GM12878 (cell line): Measurements from ENCODE around the gene FAM170B. TPM values are rescaled to one million over a fixed set of nuclear protein-coding genes. Genes with fewer than 3 reads are reported as not detected.

Experiments used
- ATAC-seq: fragments of 200-7000 bp; cut with Tn5 transposase; 3 replicates; pipeline ENCODE4 v1.9.1; 2020; ENCODE audit warnings: mild to moderate bottlenecking, moderate library complexity
- BruUV-seq: library from RNA; stranded (reverse); fragments of 400-500 nt; replicated peaks from 2 replicates; lab custom pipeline; 2021; lab: Mats Ljungman, UMichigan
- CTCF ChIA-PET: fragments of 300-600 bp; sonication (Branson Sonifier 250); formaldehyde crosslinking; extraction: SDS; loops from one replicate; lab custom pipeline; 2021; ENCODE audit warnings: inconsistent platforms; lab: Yijun Ruan, JAX
- POLR2A ChIA-PET: fragments of 350-600 bp; formaldehyde crosslinking; extraction: SDS; loops from one replicate; lab custom pipeline; 2021; ENCODE audit warnings: inconsistent platforms; lab: Charles Lee
- RAD21 ChIA-PET: fragments of 300-600 bp; sonication (Branson Sonifier 250); formaldehyde crosslinking; loops from one replicate; lab custom pipeline; 2023; ENCODE audit warnings: antibody characterized with exemption; ENCODE audit not compliant: unreplicated experiment; lab: Charles Lee
- SMC1A ChIA-PET: fragments of 300-600 bp; sonication (Branson Sonifier 250); formaldehyde crosslinking; loops from one replicate; lab custom pipeline; 2023; ENCODE audit not compliant: unreplicated experiment, uncharacterized antibody; lab: Charles Lee
- DNase-seq: peaks from one replicate; pipeline ENCODE4 v3.0.0-alpha.2; 2011; ENCODE audit warnings: low read depth, low spot score
- FAIRE-seq: peaks from 3 replicates; lab custom pipeline; 2011; peaks lifted over from hg19 to GRCh38; lab: Jason Lieb, UNC
- H2AFZ ChIP-seq: 2 replicates; pipeline ENCODE4 v1.6.0; 2011; ENCODE audit warnings: low read depth, low read length, control low read depth; ENCODE audit not compliant: control insufficient read depth
- H3K27ac ChIP-seq: 2 replicates; pipeline ENCODE4 v1.5.1; 2011; ENCODE audit warnings: control low read depth; ENCODE audit not compliant: control insufficient read depth, insufficient read depth
- H3K27me3 ChIP-seq, 2 experiments: replicated peaks in 1 of 2; 2 replicates each; pipeline versions ENCODE4 v1.6.0 to v1.6.1; 2011; ENCODE audit warnings: low read length in 1 of 2; ENCODE audit not compliant: control insufficient read depth in 2 of 2, insufficient read depth in 2 of 2
- H3K36me3 ChIP-seq, 2 experiments: 2 replicates each; pipeline ENCODE4 v1.5.1; 2011; ENCODE audit warnings: low read length in 1 of 2; ENCODE audit not compliant: control insufficient read depth in 2 of 2, insufficient read depth in 2 of 2
- H3K4me1 ChIP-seq: 2 replicates; pipeline ENCODE4 v1.6.1; 2011; ENCODE audit warnings: mild to moderate bottlenecking, low read length, moderate library complexity, mixed read lengths; ENCODE audit not compliant: control insufficient read depth, insufficient read depth
- H3K4me2 ChIP-seq: 2 replicates; pipeline ENCODE4 v1.6.0; 2011; ENCODE audit warnings: control low read depth; ENCODE audit not compliant: control insufficient read depth, insufficient read depth
- H3K4me3 ChIP-seq: fragments of 200-600 bp; sonication (generic); 2 replicates; pipeline ENCODE4 v1.5.1; 2016
- H3K79me2 ChIP-seq: 2 replicates; pipeline ENCODE4 v1.6.0; 2011; ENCODE audit warnings: low read length; ENCODE audit not compliant: control insufficient read depth, insufficient read depth
- H3K9ac ChIP-seq: 2 replicates; pipeline ENCODE4 v1.8.0; 2011; ENCODE audit warnings: low read length, control low read depth, mixed read lengths; ENCODE audit not compliant: control insufficient read depth, insufficient read depth
- H3K9me3 ChIP-seq: replicated peaks from 3 replicates; pipeline ENCODE4 v1.5.1; 2011; ENCODE audit warnings: mild to moderate bottlenecking, low read length; ENCODE audit not compliant: control insufficient read depth, insufficient read depth
- H4K20me1 ChIP-seq: 2 replicates; pipeline ENCODE4 v1.6.0; 2011; ENCODE audit not compliant: control insufficient read depth, insufficient read depth
- CEBPZ ChIP-seq: fragments of 150-350 bp; IDR thresholded peaks from 2 replicates; pipeline ENCODE4 v1.6.1; 2016; ENCODE audit warnings: low read depth, low read length
- NBN ChIP-seq: fragments of 450-650 bp; IDR thresholded peaks from 2 replicates; pipeline ENCODE4 v1.6.1; 2016
- PBX3 ChIP-seq: IDR thresholded peaks from 2 replicates; pipeline ENCODE4 v1.6.1; 2011; ENCODE audit warnings: mild to moderate bottlenecking, low read depth, low read length, moderate library complexity; ENCODE audit not compliant: insufficient replicate concordance
- RFX5 ChIP-seq: IDR thresholded peaks from 2 replicates; pipeline ENCODE4 v1.6.1; 2011; ENCODE audit warnings: low read depth, low read length, improper control_type of control experiment
- ZBTB33 ChIP-seq: fragments of 450-650 bp; IDR thresholded peaks from 2 replicates; pipeline ENCODE4 v1.6.1; 2017; ENCODE audit warnings: mild to moderate bottlenecking
- ZNF207 ChIP-seq: fragments of 450-650 bp; IDR thresholded peaks from 2 replicates; pipeline ENCODE4 v1.6.1; 2014; ENCODE audit warnings: antibody characterized with exemption, mild to moderate bottlenecking, borderline replicate concordance
- ZSCAN29 ChIP-seq: fragments of 450-650 bp; IDR thresholded peaks from 2 replicates; pipeline ENCODE4 v1.6.1; 2017; ENCODE audit warnings: mild to moderate bottlenecking, moderate library complexity
- WGBS: methylation state at CpG from one replicate; pipeline ENCODE4 v1.1.6; 2016; ENCODE audit warnings: low lambda C conversion rate; ENCODE audit not compliant: insufficient replicate concordance, insufficient coverage; ENCODE audit errors: missing lambda C conversion rate; 5-methylcytosine and 5-hydroxymethylcytosine counted together
- in situ Hi-C: fragments of 300-500 bp; cut with MboI; formaldehyde crosslinking; loops from 9 replicates; pipeline ENCODE4 v1.14.3; 2018; ENCODE audit warnings: mixed read lengths
- intact Hi-C: fragments of 100-400 bp; cut with micrococcal nuclease; formaldehyde crosslinking; loops from one replicate; pipeline ENCODE4 v1.14.2; 2022; ENCODE audit not compliant: unreplicated experiment
- polyA plus RNA-seq, 11 experiments: library from polyadenylated mRNA; depleted of rRNA in 4 of 11; unstranded in 6 of 11; stranded (reverse) in 5 of 11; fragments of >200 nt; fragmentation: Nextera tagmentation in 4 of 11; fragmentation: Illumina TruSeq in 1 of 11; extraction: Ambion mirVana in 4 of 11; extraction: Trizol in 1 of 11; gene quantifications; 1 replicate in 1 of 11; 2 replicates in 10 of 11; pipeline versions ENCODE4 v1.2.1 to v1.2.3, GENCODE V29; 2011 to 2016; ENCODE audit warnings: inconsistent platforms in 2 of 11, missing spikeins in 2 of 11, low read depth in 1 of 11
- total RNA-seq, 4 experiments: library from RNA; depleted of rRNA in 3 of 4; stranded (reverse); fragments of >200 nt in 3 of 4; fragmentation: Illumina TruSeq in 1 of 4; extraction: Trizol in 1 of 4; gene quantifications; 2 replicates each; pipeline versions ENCODE4 v1.2.1 to v1.2.3, GENCODE V29; 2013 to 2021

FAM170B gene
- total and polyA plus RNA-seq, 10 of the 15 experiments (the other 5 are each of a cell fraction or from before 2014, with no cell fraction given), result not detected

- BruUV-seq, result no TSS peak
- no peak for ATAC-seq
- CTCF ChIA-PET, result interaction anchor here (0.9 to 1.1 kb wide), 3 partner anchors 8 to 46 kb away, joined by 3 to 4 read pairs (median 3); no protein-coding TSS in a partner anchor
- H3K27me3 ChIP-seq, result no peaks in the 10 kb centered on the region
- intact Hi-C loops (no loop called here), in situ Hi-C loops (no loop called here)
- no peak overlapping the region for H2AFZ ChIP-seq
- no peaks in the 10 kb centered on the region for H4K20me1 ChIP-seq
- H3K4me1 ChIP-seq, result no peaks in the 10 kb centered on the region
- H3K27ac ChIP-seq, result no peak overlapping the region
- H3K9ac ChIP-seq, result no peak overlapping the region
- POLR2A ChIA-PET, result interaction anchor here (1.1 kb wide), 1 partner anchor 27 kb away, joined by 3 read pairs; no protein-coding TSS in a partner anchor
- DNase-seq, result no peak
- 18% methylated on average over 5 of the region's 5 CpGs for WGBS
- H3K9me3 ChIP-seq, result no peaks in the 10 kb centered on the region
- FAIRE-seq, result no peak
- H3K4me2 ChIP-seq, result no peak overlapping the region
- H3K36me3 ChIP-seq, result no peaks in the 10 kb centered on the region
- SMC1A ChIA-PET, result interaction anchor here (0.7 to 2.6 kb wide), 7 partner anchors 12 to 695 kb away, joined by 3 to 8 read pairs (median 4); no protein-coding TSS in a partner anchor
- no peak overlapping the region for H3K4me3 ChIP-seq
- TF ChIP-seq ZNF207, result no peak
- no peak for TF ChIP-seq RFX5
- no peak for TF ChIP-seq ZBTB33
- TF ChIP-seq PBX3, result no peak
- TF ChIP-seq ZSCAN29, result no peak
- no peak for TF ChIP-seq NBN
- TF ChIP-seq CEBPZ, result no peak
- RAD21 ChIA-PET, result interaction anchor here (0.9 to 1.6 kb wide), 5 partner anchors 10 to 88 kb away, joined by 3 to 6 read pairs (median 3); no protein-coding TSS in a partner anchor
- no peaks in the 10 kb centered on the region for H3K79me2 ChIP-seq
Observed at GRCh38 chr10:49140304-49141177, 6.7 kb upstream of the FAM170B start.
